ENCODE measurements around the gene GRAMD4.
"Not testable (repeated sequence)": the region's sequence is repeated elsewhere in the genome, so short reads cannot be mapped to it uniquely, and the experiment has no call there.

GRAMD4 gene

DNA sequence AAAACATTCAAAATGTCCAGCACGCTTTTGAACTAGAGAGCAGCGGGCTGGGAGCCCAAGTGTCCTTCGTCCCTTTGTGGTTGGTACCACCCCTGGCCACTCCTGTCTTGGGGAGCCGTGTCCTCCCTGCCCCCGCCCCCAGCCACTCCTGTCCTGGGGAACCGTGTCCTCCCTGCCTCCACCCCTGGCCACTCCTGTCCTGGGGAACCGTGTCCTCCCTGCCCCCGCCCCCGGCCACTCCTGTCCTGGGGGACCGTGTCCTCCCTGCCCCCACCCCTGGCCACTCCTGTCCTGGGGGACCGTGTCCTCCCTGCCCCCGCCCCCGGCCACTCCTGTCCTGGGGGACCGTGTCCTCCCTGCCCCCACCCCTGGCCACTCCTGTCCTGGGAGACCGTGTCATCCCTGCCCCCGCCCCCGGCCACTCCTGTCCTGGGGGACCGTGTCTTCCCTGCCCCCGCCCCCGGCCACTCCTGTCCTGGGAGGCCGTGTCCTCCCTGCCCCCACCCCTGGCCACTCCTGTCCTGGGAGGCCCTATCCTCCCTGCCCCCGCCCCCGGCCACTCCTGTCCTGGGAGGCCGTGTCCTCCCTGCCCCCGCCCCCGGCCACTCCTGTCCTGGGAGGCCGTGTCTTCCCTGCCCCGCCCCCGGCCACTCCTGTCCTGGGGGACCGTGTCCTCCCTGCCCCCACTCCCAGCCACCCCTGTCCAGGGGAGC lies 14.9 kb downstream of the GRAMD4 start:
- DNase-seq (ENCODE audit: low read depth in 2 of 2, low spot score in 1 of 2) = not testable (repeated sequence)

DNA sequence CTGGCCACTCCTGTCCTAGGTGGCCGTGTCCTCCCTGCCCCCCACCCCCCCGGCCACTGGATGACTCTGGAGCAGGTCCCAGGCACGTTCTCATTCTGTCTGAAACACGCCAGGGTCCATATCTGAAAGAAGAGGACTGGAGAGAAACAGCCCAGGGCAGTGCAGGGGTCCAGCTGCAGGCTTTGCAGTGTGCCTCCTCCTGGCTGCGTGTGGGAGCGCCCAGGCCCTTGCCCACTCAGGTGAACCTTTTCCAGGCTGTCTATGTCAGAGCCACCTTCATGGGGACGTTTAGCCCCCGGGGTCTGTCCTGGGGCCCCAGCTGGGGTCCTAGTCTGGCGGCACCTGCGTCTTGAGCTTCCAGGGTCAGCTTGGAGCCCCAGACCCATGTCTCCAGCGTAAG lies 15.6 kb downstream of the GRAMD4 start:
- no peak for DNase-seq (ENCODE audit: low read depth in 2 of 2, low spot score in 1 of 2)

DNA sequence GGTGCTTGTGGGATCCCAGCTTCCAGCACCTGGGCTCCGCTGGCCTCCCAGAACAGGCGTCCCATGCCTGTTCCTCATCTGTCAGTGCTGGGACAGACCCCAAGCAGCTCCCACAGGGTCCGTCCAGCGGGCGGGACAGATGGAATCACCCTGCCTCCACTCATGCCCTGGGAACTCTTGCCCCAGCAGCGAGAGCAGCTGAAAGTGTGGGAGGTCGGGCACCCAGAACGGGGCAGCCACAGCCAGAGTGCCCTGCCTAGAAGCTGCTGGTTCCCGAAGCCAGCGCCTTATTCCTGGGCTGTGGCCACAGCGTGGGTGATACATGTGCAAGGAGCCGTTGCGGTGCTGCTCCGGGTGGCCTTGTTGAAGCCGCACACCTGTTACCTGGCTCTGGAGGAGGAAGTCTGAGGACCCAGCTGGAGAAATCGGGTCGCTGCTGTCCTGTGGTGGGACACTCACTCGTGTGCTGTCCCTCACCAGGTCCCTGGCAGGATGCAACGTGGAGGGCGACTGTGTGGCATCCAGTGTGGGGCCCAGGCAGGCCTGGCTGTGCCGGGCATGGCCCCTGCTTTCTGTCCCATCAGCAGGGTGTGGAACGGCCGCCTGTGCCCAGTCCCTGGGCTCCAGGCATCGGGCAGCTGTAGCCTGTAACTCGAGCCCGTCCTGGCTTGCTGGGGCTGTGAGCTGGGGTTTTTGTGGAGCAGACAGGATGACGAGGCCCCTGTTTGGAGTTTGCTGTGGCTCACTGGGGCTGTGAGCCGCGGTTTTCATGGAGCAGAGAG lies 16.2 kb downstream of the GRAMD4 start:
- no peak for DNase-seq (ENCODE audit: low read depth in 2 of 2, low spot score in 1 of 2)

DNA sequence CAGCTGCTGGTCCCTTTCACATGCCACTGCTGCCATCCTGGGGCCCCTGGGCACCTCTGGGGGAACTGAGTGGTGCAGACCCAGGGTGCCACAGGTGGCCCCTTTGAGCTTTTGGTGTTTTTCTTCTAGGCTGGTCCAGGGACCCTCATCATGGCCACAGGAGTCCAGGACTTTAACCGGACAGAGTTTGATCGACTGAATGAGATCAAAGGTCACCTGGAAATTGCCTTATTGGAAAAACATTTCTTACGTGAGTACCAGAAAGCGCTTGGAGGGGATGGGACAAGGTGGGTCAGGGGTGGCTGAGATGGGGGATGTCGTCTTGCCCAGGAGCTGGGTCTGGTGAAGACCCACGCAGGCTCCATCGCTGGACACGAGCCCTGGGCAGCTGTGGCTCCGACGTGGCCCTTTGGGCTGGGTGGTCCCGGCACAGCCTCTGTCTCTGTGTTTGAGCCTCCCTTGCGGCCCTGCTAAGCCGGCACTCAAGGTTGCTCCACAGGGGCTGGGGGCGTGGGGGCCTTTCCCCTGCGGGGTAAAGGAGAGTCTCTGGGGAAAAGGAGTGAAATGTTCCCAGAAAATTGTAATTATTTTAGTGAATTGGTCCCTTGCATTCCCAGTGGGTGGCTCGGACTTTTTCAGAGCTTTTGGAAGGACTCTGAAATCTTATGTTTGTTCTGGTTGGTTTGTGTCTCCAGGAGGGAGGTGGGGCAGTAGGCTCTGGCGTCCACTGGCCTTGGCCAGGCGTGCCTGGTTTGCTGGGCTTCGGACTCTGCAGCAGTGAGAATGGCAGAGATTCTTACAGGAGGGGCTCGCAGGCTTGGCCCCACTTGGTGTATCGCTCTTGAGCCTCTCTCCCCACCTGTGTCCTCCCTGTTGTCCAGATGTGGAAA lies 17.8 kb downstream of the GRAMD4 start:
- DNase-seq (ENCODE audit: low read depth in 2 of 2, low spot score in 1 of 2) = no peak

DNA sequence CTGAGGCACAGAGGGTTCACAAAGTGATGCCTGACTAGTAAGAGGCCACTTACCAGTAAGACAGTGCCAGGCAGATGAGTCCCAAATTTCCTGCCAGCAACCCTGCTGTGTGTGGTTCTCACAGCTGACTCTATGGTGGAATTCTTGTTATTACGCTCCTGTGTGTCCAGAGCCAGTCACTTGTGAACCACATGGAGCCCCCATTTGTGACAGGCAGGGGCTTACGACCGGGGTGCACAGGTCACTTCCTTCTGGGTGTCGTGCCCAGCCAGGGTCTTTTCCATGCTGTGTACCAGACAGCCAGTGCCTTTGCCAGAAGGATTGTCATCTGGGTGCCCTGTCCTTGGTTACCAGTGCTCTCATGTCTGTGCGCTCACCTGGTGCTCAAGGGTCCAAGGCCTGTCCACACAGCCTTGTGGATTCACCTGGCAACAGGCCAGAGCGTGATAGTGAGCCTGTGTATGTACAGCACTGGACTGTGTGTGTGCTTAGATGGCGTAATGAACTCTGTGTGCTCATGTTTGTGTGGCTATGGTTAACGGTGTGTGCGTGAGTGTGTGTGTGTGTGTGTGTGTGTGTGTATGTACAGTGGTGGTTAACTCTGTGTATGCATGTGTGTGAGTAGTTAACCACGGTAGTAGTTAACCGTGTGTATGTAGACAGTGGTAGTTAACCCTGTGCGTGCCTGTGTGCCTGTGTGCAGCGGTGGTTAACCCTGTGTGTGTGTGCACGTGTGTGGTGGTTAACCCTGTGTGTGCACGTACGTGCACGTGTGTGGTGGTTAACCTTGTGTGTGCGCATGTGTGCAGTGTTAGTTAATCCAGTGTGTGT lies 18.6 kb downstream of the GRAMD4 start:
- no peak for DNase-seq (ENCODE audit: low read depth in 2 of 2, low spot score in 1 of 2)

DNA sequence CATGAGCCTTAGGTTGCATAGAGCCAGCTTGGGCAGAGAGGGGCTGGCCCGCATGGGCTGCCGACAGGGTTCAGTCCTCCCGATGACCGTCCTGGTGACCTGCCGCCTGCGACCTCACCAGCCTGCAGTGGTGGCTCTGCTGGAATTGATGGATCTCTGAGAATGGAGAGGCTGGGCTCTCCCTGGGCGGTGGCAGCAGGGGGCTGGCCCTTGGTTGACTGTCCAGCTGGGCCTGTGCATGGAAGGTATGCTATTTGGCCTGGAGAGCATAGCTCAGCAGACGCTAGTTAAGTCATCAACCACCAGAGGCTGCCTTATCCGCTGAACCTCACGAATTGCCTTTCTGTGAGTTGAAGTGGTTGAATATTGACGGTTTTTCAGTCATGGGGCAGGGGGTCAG lies 19.7 kb downstream of the GRAMD4 start:
- no peak for DNase-seq (ENCODE audit: low read depth in 2 of 2, low spot score in 1 of 2)

DNA sequence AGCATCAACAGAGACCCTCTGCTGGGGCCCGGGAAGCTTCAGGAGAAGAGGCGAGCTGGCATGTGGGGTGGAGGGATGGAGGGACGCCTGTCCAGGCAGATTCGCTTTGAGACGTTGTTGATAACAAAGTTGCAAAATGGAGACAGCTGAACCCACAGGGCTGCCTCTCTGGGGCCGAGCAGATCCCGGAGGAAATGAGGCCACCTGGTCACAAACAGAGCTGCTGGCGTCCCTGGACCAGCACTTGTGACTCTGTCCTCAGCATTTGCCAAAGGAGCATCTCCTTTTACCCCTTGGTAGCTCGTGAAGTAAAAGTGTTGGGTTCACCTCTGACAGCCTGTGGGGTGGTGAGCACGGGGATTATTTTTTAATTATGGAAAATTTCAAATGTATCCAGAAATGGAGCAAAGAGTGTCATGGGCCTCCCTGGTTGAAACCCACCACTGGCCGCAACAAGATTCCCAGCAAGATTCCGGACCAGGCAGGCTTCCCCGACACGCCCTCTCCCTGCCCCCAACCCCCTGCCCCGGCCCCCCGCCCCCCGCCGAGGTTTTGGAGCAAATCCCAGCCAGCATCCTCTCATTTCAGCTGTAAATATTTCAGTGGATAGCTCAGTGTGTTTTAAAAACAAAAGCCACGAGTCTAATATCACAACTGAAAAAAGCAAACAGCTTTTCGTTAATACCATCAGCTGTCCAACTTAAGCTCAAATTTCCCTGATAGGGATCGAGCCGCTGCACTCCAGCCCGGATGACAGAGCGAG lies 20.3 kb downstream of the GRAMD4 start:
- DNase-seq (ENCODE audit: low read depth in 2 of 2, low spot score in 1 of 2) = no peak

DNA sequence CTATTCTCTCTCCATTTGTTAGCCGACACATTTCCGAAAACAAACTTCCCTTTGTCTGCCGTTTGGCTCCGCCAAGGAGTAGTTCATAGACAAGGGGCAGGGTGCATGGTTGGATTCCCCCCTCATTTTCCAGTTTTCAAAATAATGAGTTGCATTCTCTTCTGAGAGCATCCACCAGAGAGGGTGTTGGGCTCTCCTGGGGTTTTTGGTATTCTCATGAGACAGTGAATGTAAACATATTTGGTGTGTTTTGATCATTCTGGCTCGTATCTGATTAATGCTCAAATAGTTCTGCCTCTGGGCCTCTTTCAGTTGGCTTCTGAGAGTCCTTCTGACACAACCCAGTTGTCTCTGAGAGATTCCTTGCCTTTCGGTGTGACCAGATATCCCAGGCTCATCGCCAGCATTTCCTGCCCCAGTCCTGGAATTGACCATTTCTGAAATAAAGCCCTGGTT lies 21.7 kb downstream of the GRAMD4 start:
- no peak for DNase-seq (ENCODE audit: low read depth in 2 of 2, low spot score in 1 of 2)

DNA sequence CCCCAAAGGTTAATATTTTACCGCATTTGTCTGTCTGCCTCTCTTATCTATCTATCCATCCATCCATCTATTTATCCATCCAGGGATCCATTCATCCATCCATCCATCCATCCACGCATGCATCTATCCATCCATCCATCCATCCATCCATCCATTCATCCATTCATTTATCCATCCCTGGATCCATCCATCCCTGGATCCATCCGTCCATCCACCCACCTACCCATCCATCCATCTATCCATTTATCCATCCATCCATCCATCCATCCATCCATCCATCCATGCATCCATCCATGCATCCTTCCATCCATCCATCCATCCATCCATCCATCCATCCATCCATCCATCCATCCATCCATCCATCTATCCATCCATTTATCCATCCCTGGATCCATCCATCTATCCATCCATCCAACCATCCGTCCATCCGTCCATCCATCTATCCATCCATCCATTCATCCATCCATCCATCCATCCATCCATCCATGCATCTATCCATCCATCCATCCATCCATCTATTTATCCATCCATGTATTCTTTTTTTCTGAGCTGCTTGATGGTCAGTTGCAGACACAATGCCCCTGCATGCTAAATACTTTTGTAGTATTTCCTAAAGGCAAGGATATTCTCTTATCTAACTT lies 22.8 kb downstream of the GRAMD4 start:
- not testable (repeated sequence) for DNase-seq (ENCODE audit: low read depth in 2 of 2, low spot score in 1 of 2)

DNA sequence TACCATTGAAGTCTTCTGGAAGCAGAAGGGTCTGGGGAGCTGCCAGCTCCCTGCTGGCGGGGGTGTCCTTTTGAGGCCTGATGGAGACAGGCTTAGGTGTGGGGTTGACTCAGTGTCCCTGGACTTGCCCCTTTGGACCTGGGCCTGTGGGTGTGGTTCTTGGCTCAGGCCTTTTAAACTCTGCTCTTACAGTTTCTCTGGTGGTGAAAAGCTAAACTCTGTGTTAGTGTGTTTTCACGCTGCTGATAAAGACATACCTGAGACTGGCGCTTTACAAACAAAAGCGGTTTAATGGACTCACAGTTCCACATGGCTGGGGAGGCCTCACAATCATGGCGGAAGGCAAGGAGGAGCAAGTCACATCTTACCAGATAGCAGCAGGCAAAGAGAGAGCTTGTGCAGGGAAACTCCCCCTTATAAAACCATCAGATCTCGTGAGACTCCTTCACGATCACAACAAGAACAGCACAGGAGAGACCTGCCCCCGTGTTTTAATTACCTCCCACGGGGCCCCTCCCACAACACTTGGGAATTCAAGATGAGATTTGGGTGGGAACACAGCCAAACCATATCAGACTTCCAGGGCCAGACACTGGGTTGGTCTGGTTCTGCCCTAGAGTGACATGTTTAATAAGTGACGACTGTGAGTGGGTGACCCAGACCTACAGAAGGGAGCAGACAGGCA lies 26.5 kb downstream of the GRAMD4 start:
- no peak for DNase-seq (ENCODE audit: low read depth in 2 of 2, low spot score in 1 of 2)

DNA sequence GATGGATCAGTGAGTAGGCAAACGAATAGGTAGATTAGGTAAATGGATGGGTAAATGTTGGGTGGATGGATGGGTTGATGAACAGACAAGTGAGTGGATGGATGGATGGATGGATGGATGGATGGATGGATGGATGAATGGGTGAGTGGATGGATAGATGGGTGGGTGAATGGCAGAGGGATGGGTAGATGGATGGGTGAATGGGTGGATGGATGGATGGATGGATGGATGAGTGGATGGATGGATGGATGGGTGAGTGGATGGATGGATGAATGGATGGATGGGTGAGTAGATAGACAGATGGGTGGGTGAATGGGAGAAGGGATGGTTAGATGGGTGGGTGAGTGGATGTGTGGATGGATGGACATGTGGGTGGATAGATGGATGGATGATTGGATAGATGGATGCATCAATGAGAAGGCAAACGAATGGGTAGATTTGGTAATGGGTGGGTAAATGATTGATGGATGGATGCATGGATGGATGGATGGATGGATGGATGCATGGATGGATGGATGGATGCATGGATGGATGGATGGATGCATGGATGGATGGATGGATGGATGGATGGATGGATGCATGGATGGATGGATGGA lies 28.1 kb downstream of the GRAMD4 start:
- DNase-seq (ENCODE audit: low read depth in 2 of 2, low spot score in 1 of 2) = not testable (repeated sequence)

DNA sequence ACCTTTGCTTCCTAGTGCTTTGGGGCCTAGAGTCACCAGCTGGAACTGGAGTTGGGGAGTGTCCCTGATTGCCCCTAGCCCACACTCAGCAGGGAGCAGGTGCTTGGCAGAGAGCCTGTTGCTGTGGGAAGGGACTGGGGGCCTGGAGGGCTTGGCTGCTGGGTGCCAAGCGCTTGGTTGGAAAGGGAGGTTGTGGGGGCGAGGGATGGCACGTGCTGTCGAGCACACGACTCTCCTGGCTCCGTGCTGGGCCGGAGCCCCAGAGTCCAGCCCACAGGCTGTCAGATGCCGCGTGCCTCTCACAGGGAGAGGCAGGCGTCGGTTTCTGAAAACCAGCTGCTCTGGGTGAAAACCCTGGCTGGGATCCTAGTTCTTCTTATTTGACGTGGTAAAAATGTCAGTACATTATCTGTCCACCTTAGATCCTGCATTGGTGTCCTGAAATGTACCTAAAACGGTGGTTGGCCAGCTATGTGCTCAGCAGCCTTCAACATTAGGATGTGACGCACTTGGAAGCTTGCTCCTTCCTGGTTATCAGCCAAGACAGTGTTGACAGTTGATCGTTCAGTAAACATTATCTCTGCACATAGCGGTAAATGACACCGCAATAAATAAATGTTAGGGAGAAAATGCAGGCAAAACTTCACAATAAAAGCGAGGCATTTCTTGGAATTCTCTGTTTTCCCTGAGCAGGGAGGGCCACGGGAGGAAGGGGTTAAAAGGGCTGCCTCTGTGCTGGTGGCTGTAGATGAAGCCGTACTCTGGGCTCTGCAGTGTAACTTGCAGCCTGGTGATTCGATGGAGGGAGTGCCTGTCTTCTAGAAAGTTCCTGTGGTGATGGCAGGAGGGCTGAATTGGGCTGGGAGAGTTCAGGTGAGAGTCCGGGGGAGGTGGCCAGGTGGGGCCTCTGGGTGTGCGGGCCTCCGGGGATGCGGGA lies 29.2 kb downstream of the GRAMD4 start:
- DNase-seq (ENCODE audit: low read depth in 2 of 2, low spot score in 1 of 2) = no peak

DNA sequence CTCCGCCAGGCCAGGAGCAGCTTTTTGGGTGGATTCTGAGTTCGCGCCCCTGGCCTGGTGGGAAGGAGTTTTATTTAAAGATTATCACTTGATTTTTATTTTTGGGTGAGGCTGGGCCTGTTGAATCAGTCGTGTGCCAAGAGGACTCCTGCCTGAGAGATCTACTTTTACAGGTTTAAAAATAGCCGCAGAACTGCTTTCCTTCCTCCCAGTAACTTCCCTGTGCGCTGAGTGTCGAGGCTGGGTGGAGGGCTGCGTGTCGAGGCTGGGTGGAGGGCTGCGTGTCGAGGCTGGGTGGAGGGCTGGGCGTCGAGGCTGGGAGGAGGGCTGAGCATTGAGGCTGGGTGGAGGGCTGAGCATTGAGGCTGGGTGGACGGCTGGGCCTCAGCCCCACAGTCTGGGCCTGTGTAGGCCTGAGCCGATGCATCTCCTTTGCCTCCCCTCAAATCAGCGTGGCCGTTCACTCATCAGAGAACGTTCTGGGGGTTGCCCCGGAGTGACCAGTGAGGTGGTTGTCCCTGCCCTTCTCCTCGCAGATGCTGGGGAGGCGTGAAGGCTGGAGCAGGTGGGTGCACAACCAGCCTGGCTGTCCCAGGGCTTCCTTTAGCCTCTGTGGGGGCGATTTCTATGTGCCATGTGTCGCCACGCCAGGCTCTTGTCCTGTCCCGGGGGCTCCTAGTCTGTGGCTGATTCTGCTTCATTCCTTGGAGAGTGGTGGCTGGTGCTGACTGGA lies 30.1 kb downstream of the GRAMD4 start:
- DNase-seq (ENCODE audit: low read depth in 2 of 2, low spot score in 1 of 2) = no peak

DNA sequence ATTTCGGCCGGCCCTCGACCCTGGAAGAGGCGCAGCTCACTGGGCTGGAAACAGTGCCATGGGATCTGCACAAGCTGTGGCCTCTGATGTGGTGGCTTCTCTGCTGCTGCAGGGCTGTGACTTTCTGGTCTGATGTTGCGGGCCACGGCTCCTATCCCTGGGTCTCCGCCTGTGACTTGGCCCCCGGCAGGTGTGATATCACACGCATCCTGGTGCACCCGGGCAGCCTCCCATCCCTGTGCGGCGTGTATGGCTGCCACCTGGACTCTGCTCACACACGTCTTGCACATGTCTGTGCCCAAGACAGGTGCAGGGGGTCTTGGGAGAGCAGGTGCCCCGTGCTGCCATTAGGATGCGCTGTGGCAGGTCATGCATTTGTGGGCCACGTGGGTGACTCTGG lies 31.1 kb downstream of the GRAMD4 start:
- DNase-seq (ENCODE audit: low read depth in 2 of 2, low spot score in 1 of 2) = no peak

DNA sequence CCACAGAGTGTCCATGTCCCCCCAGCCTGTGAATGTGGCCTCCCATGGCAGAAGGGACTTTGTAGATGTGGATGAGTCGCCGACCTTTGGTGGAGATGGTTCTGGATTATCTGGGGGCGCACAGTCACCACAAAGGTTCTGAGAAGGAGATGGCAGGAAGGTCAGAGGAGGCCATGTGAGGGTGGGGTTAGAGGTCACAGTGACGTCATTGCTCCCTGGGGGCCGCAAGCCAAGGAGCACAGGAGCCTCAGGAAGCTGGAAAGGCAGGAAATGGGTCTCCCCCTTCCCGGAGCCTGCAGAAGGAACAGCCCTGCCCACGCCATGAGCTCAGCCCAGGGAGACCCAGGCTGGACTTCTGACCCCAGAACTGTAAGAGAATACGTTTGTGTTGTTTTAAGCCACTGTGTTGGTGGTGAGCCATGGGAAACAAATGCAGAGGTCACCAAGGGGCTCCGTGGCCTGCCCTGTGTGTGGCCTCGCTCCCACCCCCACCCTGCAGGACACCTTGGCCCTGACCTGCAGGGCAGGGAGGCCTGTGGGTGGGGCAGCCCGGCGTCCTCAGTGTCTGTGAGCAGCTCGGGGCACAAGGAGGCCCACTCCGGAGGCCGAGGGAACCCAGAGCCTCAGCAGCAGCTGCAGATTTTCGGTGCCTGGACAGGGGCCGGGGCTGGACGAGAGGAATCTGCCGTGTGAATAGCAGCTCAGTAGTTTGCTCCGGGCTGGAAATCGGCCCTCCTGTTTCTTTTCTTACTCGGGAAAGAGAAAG lies 32.1 kb downstream of the GRAMD4 start:
- DNase-seq (ENCODE audit: low read depth in 2 of 2, low spot score in 1 of 2) = no peak

DNA sequence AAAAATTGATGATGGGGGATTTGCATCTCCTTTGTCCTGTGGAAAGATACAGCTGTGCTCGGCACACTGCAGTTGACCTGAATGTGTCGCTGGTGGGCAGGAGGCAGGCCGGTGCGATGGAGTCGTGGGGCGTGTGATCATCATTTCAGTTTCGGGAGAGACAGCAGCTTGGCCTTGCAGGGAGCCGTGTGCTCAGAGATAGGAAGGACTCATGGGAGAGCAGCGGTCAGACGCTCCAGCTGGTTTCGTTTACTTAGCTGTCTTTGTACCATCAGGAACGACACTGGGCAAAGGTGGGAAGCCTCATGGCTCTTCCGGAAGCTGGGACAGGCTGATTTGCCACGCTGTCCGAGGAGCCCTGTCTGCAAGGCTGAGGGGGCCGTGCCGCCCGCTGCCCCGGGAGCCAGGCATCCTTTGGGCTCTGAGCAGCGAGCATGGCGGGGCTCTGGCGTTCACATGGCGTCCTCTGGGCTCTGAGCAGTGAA lies 32.7 kb downstream of the GRAMD4 start:
- DNase-seq (ENCODE audit: low read depth in 2 of 2, low spot score in 1 of 2) = no peak
